Measurements from ENCODE around the gene YBEY. TPM values are rescaled to one million over a fixed set of nuclear protein-coding genes. Genes with fewer than 3 reads are reported as not detected.

YBEY gene
- total RNA-seq, 1 donor from 2014 or later, result 23.0 TPM

DNA sequence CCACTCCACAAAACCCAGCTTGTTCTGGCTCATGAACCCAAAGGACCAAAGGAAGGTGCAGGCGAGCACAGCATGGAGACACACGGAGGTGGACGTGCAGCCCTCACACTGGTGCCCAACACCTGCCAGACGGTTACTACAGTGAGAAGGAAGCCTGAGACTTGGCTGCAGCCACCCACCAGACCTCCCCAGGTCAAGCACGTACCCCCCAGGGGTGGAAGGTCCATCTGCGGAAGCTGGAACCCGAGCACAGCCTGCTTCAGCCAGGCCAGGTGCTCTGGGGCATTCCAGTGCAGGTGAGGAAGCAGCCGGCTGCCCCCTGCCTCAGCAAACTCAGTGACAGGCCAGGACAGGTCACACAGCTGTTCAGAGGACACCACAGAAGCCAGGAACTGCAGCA, 41.5 kb upstream of the YBEY start:
- TF ChIP-seq, protein P1, sequence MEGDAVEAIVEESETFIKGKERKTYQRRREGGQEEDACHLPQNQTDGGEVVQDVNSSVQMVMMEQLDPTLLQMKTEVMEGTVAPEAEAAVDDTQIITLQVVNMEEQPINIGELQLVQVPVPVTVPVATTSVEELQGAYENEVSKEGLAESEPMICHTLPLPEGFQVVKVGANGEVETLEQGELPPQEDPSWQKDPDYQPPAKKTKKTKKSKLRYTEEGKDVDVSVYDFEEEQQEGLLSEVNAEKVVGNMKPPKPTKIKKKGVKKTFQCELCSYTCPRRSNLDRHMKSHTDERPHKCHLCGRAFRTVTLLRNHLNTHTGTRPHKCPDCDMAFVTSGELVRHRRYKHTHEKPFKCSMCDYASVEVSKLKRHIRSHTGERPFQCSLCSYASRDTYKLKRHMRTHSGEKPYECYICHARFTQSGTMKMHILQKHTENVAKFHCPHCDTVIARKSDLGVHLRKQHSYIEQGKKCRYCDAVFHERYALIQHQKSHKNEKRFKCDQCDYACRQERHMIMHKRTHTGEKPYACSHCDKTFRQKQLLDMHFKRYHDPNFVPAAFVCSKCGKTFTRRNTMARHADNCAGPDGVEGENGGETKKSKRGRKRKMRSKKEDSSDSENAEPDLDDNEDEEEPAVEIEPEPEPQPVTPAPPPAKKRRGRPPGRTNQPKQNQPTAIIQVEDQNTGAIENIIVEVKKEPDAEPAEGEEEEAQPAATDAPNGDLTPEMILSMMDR (conservative IDR thresholded peaks at IDR 0.05), result no peak
- H3K4me3 Mint-ChIP-seq, result no peak overlapping the region
- H3K36me3 Mint-ChIP-seq (ENCODE audit: low read depth), result peaks cover 22% of the 10 kb centered on the region

DNA sequence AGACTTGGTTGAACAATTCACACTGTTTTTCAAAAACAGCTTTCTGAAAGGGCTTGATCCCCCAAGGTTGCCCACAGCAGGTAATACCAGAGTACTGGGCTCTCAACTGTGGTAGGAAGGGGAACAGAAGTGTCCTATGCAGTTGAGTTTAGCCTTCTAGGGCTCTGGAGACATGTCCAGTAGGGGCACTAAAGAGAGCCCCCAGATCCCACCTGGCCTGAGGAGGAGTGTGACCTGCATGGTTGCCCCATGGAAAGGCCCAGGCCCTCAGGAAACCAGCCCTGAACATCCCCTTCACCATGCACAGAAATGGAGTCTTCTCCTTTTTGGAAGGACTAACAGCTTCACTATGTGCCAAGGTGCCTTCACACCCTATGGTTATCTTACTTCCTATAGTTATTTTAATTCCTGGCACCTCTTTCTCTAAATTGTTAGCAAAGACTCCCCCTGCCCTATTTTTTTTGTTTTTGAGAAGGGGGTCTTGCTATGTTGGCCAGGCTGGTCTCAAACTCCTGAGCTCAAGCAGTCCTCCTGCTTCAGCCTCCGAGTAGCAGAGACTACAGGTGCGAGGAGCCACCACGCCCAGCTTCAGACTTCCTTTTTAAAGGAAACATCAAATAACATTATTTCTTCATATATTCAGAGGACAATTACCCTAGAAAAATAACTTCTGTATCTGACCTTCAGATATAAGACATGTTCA, 40.8 kb upstream of the YBEY start:
- no peak overlapping the region for H3K4me3 Mint-ChIP-seq
- no peaks in the 10 kb centered on the region for H3K27me3 Mint-ChIP-seq (ENCODE audit: low read depth)
- no peak overlapping the region for H3K27ac Mint-ChIP-seq (ENCODE audit: unreplicated experiment)
- H3K9me3 Mint-ChIP-seq, result no peaks in the 10 kb centered on the region
- H3K4me1 Mint-ChIP-seq, result no peaks in the 10 kb centered on the region
- peaks cover 17% of the 10 kb centered on the region for H3K36me3 Mint-ChIP-seq (ENCODE audit: low read depth)
- no peak for DNase-seq (ENCODE audit: low read depth, low spot score)
- TF ChIP-seq, protein P1 (conservative IDR thresholded peaks at IDR 0.05), result no peak

More for the DNA sequence above, 41.5 kb upstream of the YBEY start:
- no peaks in the 10 kb centered on the region for H3K27me3 Mint-ChIP-seq (ENCODE audit: low read depth)
- H3K4me1 Mint-ChIP-seq, result no peaks in the 10 kb centered on the region
- H3K9me3 Mint-ChIP-seq, result no peaks in the 10 kb centered on the region
- no peak for DNase-seq (ENCODE audit: low read depth, low spot score)
- no peak overlapping the region for H3K27ac Mint-ChIP-seq (ENCODE audit: unreplicated experiment)

DNA sequence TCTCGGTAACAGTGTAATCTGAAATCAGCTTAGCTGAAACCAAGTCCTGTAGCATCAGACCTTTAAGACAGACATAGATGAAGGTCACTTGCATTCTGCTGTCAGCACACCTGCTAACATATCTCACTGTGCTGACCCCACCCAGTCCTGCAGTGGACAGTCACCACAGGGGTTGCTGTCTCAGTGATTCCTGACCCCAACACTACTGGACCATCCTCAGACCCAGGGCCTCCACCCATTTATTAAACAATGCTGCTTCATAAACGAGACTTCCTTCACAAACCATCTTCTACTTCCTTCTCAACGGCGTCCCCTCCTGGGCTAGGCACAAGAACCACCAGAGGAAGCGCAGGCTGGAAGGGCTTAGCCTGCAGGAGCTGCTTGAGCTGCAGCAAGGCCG, 39.8 kb upstream of the YBEY start:
- H3K36me3 Mint-ChIP-seq (ENCODE audit: low read depth), result peaks cover 12% of the 10 kb centered on the region
- H3K9me3 Mint-ChIP-seq, result no peaks in the 10 kb centered on the region
- TF ChIP-seq, protein P1 (conservative IDR thresholded peaks at IDR 0.05), result no peak
- no peak for DNase-seq (ENCODE audit: low read depth, low spot score)
- H3K4me1 Mint-ChIP-seq, result no peaks in the 10 kb centered on the region
- H3K27ac Mint-ChIP-seq (ENCODE audit: unreplicated experiment), result no peak overlapping the region
- H3K27me3 Mint-ChIP-seq (ENCODE audit: low read depth), result no peaks in the 10 kb centered on the region
- H3K4me3 Mint-ChIP-seq, result no peak overlapping the region

DNA sequence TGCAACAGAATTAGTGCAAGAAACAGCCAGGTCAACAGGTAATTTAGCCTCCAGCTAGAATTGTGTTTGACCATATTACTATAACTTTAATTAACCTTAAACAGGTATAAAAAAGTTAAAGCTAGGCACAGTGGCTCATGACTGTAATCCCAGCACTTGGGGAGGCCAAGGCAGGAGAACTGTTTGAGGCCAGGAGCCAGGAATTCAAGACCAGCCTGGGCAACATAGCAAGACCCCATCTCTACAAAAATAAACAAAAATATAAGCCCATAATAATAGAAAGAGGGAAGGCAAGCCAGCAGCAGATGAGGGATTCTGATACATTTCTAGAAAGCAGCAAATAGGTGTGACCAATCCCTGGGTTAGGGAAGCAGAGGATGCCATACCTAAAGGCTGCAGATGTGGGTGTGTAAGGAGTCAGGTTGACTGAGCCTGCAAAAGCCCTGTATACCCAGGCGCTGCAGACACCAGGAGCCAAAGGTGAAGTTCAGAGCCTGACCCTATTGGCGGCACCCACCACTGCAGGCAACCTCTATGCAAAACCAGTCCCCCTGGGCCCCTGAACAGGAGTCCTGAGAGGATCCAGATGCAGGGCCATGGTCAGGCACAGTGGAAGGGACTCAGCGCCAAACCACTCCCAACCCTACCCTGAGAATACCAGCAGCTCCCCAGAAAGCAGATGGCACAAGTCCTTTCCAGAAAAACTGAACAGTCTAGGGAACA, 38.3 kb upstream of the YBEY start:
- Mint-ChIP-seq H3K36me3 (ENCODE audit: low read depth) (peaks cover 12% of the 10 kb centered on the region), H3K4me3 (no peak overlapping the region), H3K4me1 (no peaks in the 10 kb centered on the region), H3K27me3 (ENCODE audit: low read depth) (no peaks in the 10 kb centered on the region), H3K27ac (ENCODE audit: unreplicated experiment) (no peak overlapping the region), H3K9me3 (no peaks in the 10 kb centered on the region)
- no peak for DNase-seq (ENCODE audit: low read depth, low spot score)
- TF ChIP-seq, protein P1 (conservative IDR thresholded peaks at IDR 0.05), result no peak

DNA sequence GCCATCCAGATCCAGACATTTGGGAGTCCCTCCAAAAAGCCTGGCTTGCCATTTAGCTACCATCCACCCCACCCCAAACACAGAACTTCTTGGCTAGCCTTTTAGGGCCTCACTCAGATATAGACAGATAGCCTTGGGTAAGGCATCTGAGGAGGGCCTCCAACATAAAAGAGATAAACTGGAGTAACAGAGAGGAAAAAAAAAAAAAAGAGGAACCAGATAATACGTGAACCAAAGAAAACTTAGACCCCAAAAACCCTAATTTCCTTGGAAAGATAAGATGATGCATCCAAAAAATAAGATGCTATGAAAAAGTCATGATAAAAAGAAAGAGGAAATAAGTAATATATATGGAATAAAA, 37.7 kb upstream of the YBEY start:
- Mint-ChIP-seq H3K9me3 (no peaks in the 10 kb centered on the region), H3K4me1 (no peaks in the 10 kb centered on the region), H3K27ac (ENCODE audit: unreplicated experiment) (no peak overlapping the region), H3K4me3 (no peak overlapping the region), H3K36me3 (ENCODE audit: low read depth) (peaks cover 10% of the 10 kb centered on the region), H3K27me3 (ENCODE audit: low read depth) (no peaks in the 10 kb centered on the region)
- TF ChIP-seq, protein P1 (conservative IDR thresholded peaks at IDR 0.05), result no peak
- no peak for DNase-seq (ENCODE audit: low read depth, low spot score)

Data from neural crest cell (in vitro differentiated cells).